SK-N-SH treated with all-trans-retinoic acid at 6 μM for 48 hours (cell line): ENCODE results near the gene EPB41L2.

ENCODE experiments used
- ARNTL ChIP-seq: fragments of 450-650 bp; formaldehyde crosslinking; IDR thresholded peaks from 2 replicates; pipeline ENCODE4 v1.5.0; 2020; ENCODE audit warnings: low read depth, mild to moderate bottlenecking, moderate library complexity, borderline replicate concordance
- BACH2 ChIP-seq: fragments of 250-450 bp; sonication (Bioruptor Pico); IDR thresholded peaks from 2 replicates; pipeline ENCODE4 v1.9.0; 2021; ENCODE audit warnings: mild to moderate bottlenecking, borderline replicate concordance
- OSR1 ChIP-seq: fragments of 250-450 bp; sonication (Bioruptor Pico); IDR thresholded peaks from 2 replicates; pipeline ENCODE4 v1.8.0; 2022; ENCODE audit warnings: moderate library complexity, mild to moderate bottlenecking, inconsistent platforms
- RARB ChIP-seq: fragments of 250-450 bp; sonication (Bioruptor Pico); IDR thresholded peaks from 2 replicates; pipeline ENCODE4 v1.8.0; 2021; ENCODE audit warnings: mild to moderate bottlenecking, moderate library complexity
- SNAI2 ChIP-seq: fragments of 250-450 bp; sonication (Bioruptor Pico); IDR thresholded peaks from 2 replicates; pipeline ENCODE4 v1.5.0; 2020; ENCODE audit warnings: mild to moderate bottlenecking, moderate library complexity
- TOX ChIP-seq: fragments of 250-450 bp; sonication (Bioruptor Pico); IDR thresholded peaks from 2 replicates; pipeline ENCODE4 v1.8.0; 2021; ENCODE audit warnings: mild to moderate bottlenecking, moderate library complexity, borderline replicate concordance
- ZC3H10 ChIP-seq: fragments of 250-450 bp; sonication (Bioruptor Pico); IDR thresholded peaks from 2 replicates; pipeline ENCODE4 v1.5.1; 2021; ENCODE audit warnings: mild to moderate bottlenecking, moderate library complexity
- ZNF565 ChIP-seq: fragments of 450-650 bp; formaldehyde crosslinking; conservative IDR thresholded peaks from 2 replicates; pipeline ENCODE4 v1.5.0; 2020; ENCODE audit warnings: low read depth, mild to moderate bottlenecking, moderate library complexity
- ZNF8 ChIP-seq: fragments of 450-650 bp; formaldehyde crosslinking; IDR thresholded peaks from 2 replicates; pipeline ENCODE4 v1.5.0; 2020; ENCODE audit warnings: mild to moderate bottlenecking, moderate library complexity
- TF ChIP-seq, protein P1 (sequence below): fragments of 250-450 bp; sonication (Bioruptor Pico); IDR thresholded peaks from 2 replicates; pipeline ENCODE4 v1.5.1; 2020; ENCODE audit warnings: low read depth, mild to moderate bottlenecking, moderate library complexity
- TF ChIP-seq, protein P2 (sequence below): fragments of 250-450 bp; sonication (Bioruptor Pico); IDR thresholded peaks from 2 replicates; pipeline ENCODE4 v1.8.0; 2020; ENCODE audit warnings: mild to moderate bottlenecking, moderate library complexity, borderline replicate concordance
- TF ChIP-seq, protein P3 (sequence below): fragments of 250-450 bp; sonication (Bioruptor Pico); IDR thresholded peaks from 2 replicates; pipeline ENCODE4 v1.5.1; 2021; ENCODE audit warnings: mild to moderate bottlenecking, moderate library complexity
- TF ChIP-seq, protein P4 (sequence below): fragments of 250-450 bp; sonication (Bioruptor Pico); IDR thresholded peaks from 2 replicates; pipeline ENCODE4 v1.5.0; 2020; ENCODE audit warnings: mild to moderate bottlenecking, moderate library complexity

DNA sequence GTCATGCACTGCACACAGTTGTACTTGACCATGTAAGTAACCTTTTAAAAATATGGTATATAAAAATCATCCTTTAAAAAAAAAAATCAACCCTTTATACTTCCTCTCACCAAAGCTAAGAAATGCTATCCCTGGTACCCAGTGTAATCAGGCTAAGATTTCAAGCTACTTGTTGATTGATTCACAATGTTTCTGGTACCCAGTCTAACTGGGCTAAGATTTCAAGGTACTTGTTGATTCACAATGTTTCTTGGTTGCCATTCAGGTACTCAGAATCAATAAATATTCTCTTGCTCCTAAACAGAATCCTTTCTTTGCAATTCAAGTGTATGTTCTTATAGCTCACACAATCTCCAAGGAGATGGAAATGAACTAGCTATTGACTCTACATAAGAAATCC, 159.4 kb downstream of the EPB41L2 start:
- TF ChIP-seq ZNF565 (CRISPR knock-in tag) (no peak), ZNF8 (CRISPR knock-in tag) (no peak), ZC3H10 (CRISPR knock-in tag) (no peak), BACH2 (CRISPR knock-in tag) (no peak), ARNTL (CRISPR knock-in tag) (no peak), RARB (CRISPR knock-in tag) (no peak), TOX (CRISPR knock-in tag) (no peak), SNAI2 (CRISPR knock-in tag) (no peak), OSR1 (CRISPR knock-in tag) (no peak)
- TF ChIP-seq, protein P1, sequence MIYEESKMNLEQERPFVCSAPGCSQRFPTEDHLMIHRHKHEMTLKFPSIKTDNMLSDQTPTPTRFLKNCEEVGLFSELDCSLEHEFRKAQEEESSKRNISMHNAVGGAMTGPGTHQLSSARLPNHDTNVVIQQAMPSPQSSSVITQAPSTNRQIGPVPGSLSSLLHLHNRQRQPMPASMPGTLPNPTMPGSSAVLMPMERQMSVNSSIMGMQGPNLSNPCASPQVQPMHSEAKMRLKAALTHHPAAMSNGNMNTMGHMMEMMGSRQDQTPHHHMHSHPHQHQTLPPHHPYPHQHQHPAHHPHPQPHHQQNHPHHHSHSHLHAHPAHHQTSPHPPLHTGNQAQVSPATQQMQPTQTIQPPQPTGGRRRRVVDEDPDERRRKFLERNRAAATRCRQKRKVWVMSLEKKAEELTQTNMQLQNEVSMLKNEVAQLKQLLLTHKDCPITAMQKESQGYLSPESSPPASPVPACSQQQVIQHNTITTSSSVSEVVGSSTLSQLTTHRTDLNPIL (CRISPR knock-in tag) = no peak
- TF ChIP-seq, protein P2, sequence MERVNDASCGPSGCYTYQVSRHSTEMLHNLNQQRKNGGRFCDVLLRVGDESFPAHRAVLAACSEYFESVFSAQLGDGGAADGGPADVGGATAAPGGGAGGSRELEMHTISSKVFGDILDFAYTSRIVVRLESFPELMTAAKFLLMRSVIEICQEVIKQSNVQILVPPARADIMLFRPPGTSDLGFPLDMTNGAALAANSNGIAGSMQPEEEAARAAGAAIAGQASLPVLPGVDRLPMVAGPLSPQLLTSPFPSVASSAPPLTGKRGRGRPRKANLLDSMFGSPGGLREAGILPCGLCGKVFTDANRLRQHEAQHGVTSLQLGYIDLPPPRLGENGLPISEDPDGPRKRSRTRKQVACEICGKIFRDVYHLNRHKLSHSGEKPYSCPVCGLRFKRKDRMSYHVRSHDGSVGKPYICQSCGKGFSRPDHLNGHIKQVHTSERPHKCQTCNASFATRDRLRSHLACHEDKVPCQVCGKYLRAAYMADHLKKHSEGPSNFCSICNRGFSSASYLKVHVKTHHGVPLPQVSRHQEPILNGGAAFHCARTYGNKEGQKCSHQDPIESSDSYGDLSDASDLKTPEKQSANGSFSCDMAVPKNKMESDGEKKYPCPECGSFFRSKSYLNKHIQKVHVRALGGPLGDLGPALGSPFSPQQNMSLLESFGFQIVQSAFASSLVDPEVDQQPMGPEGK (CRISPR knock-in tag) = no peak
- TF ChIP-seq, protein P3, sequence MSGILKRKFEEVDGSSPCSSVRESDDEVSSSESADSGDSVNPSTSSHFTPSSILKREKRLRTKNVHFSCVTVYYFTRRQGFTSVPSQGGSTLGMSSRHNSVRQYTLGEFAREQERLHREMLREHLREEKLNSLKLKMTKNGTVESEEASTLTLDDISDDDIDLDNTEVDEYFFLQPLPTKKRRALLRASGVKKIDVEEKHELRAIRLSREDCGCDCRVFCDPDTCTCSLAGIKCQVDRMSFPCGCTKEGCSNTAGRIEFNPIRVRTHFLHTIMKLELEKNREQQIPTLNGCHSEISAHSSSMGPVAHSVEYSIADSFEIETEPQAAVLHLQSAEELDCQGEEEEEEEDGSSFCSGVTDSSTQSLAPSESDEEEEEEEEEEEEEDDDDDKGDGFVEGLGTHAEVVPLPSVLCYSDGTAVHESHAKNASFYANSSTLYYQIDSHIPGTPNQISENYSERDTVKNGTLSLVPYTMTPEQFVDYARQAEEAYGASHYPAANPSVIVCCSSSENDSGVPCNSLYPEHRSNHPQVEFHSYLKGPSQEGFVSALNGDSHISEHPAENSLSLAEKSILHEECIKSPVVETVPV (CRISPR knock-in tag) = no peak
- TF ChIP-seq, protein P4, sequence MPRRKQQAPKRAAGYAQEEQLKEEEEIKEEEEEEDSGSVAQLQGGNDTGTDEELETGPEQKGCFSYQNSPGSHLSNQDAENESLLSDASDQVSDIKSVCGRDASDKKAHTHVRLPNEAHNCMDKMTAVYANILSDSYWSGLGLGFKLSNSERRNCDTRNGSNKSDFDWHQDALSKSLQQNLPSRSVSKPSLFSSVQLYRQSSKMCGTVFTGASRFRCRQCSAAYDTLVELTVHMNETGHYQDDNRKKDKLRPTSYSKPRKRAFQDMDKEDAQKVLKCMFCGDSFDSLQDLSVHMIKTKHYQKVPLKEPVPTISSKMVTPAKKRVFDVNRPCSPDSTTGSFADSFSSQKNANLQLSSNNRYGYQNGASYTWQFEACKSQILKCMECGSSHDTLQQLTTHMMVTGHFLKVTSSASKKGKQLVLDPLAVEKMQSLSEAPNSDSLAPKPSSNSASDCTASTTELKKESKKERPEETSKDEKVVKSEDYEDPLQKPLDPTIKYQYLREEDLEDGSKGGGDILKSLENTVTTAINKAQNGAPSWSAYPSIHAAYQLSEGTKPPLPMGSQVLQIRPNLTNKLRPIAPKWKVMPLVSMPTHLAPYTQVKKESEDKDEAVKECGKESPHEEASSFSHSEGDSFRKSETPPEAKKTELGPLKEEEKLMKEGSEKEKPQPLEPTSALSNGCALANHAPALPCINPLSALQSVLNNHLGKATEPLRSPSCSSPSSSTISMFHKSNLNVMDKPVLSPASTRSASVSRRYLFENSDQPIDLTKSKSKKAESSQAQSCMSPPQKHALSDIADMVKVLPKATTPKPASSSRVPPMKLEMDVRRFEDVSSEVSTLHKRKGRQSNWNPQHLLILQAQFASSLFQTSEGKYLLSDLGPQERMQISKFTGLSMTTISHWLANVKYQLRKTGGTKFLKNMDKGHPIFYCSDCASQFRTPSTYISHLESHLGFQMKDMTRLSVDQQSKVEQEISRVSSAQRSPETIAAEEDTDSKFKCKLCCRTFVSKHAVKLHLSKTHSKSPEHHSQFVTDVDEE (CRISPR knock-in tag) = no peak
